Thyroid gland (tissue), 4 donors: ENCODE measurements around the gene GFRA1. TPM values are rescaled to one million over a fixed set of nuclear protein-coding genes. Genes with fewer than 3 reads are reported as not detected.

ENCODE experiments used
- DNase-seq, 2 donors: peaks; one replicate each; pipeline ENCODE4 v3.0.0-alpha.2; 2019
- H3K27ac ChIP-seq, 3 donors: fragments of 200-600 bp; sonication (generic); 1 replicate in 2 of 3; 2 replicates in 1 of 3; pipeline ENCODE4 v1.5.1; 2016 to 2019; ENCODE audit warnings: mild to moderate bottlenecking in 1 of 3, moderate library complexity in 1 of 3
- H3K27me3 ChIP-seq: fragments of 200-600 bp; sonication (generic); one replicate; pipeline ENCODE4 v1.5.1; 2019
- H3K36me3 ChIP-seq, 2 donors: fragments of 200-600 bp; sonication (generic); one replicate each; pipeline ENCODE4 v1.5.1; 2016 to 2019
- H3K4me1 ChIP-seq, 2 donors: fragments of 200-600 bp; sonication (generic); one replicate each; pipeline ENCODE4 v1.5.1; 2017 to 2019
- H3K4me3 ChIP-seq, 3 donors: fragments of 200-600 bp; sonication (generic); replicated peaks in 1 of 3; 1 replicate in 2 of 3; 2 replicates in 1 of 3; pipeline ENCODE4 v1.5.1; 2016; ENCODE audit warnings: mild to moderate bottlenecking in 1 of 3
- H3K9me3 ChIP-seq: fragments of 200-600 bp; sonication (generic); one replicate; pipeline ENCODE4 v1.5.1; 2017
- CTCF ChIP-seq, 6 experiments: fragments of 200-600 bp in 3 of 6; fragments of 450-650 bp in 3 of 6; sonication (generic) in 3 of 6; IDR thresholded peaks; one replicate each; pipeline ENCODE4 v1.5.1; 2016 to 2019; ENCODE audit warnings: antibody characterized with exemption in 6 of 6, mild to moderate bottlenecking in 2 of 6, inconsistent platforms in 1 of 6, moderate library complexity in 1 of 6
- POLR2A ChIP-seq, 2 donors: fragments of 450-650 bp; IDR thresholded peaks; one replicate each; pipeline ENCODE4 v1.6.1; 2017; ENCODE audit warnings: antibody characterized with exemption in 2 of 2, mild to moderate bottlenecking in 2 of 2, moderate library complexity in 1 of 2
- WGBS, 2 donors: methylation state at CpG; one replicate each; pipeline ENCODE4 v1.1.5; 2017; 5-methylcytosine and 5-hydroxymethylcytosine counted together
- intact Hi-C: fragments of 100-400 bp; cut with DNase I; formaldehyde crosslinking; loops from one replicate; pipeline ENCODE4 v1.15.1; 2023
- total RNA-seq, 4 donors: library from RNA; depleted of rRNA; stranded (reverse); fragments of >200 nt; gene quantifications; one replicate each; pipeline ENCODE4 v1.2.3, GENCODE V29; 2016

Gene GFRA1
- total RNA-seq, 4 donors from 2014 or later, result 4.4 to 18.0 (median 5.5) TPM

GRCh38 chr10:116106611-116107010 is 166.4 kb downstream of the GFRA1 start:
- Histone ChIP-seq H3K4me1 (no peaks in the 10 kb centered on the region), H3K9me3 (no peaks in the 10 kb centered on the region), H3K27ac (no peak overlapping the region), H3K27me3 (no peaks in the 10 kb centered on the region), H3K36me3 (no peaks in the 10 kb centered on the region), H3K4me3 (no peak overlapping the region)
- intact Hi-C loops, result no loop called here
- WGBS, 2 donors, result 93 to 98% methylated on average over 5 of the region's 5 CpGs
- TF ChIP-seq POLR2A (IDR thresholded peaks at IDR 0.05), result no peak
- TF ChIP-seq CTCF (IDR thresholded peaks at IDR 0.05), result no peak
- no peak for DNase-seq

- no peak overlapping the region for H3K4me3 ChIP-seq
- H3K9me3 ChIP-seq, result no peaks in the 10 kb centered on the region
- intact Hi-C loops, result no loop called here
- TF ChIP-seq POLR2A (IDR thresholded peaks at IDR 0.05) (no peak), CTCF (IDR thresholded peaks at IDR 0.05) (no peak)
- H3K27ac ChIP-seq, result no peak overlapping the region
- no peaks in the 10 kb centered on the region for H3K4me1 ChIP-seq
- no peaks in the 10 kb centered on the region for H3K36me3 ChIP-seq
- DNase-seq, result no peak
- no peaks in the 10 kb centered on the region for H3K27me3 ChIP-seq
- WGBS, 2 donors, result 71 to 74% methylated on average over 4 of the region's 4 CpGs
Observed at GRCh38 chr10:116105264-116105663, 167.7 kb downstream of the GFRA1 start.

GRCh38 chr10:116104210-116104932 is 168.6 kb downstream of the GFRA1 start:
- no peaks in the 10 kb centered on the region for H3K27me3 ChIP-seq
- H3K36me3 ChIP-seq, result no peaks in the 10 kb centered on the region
- TF ChIP-seq POLR2A (IDR thresholded peaks at IDR 0.05), result no peak
- TF ChIP-seq CTCF (IDR thresholded peaks at IDR 0.05), result no peak
- no peaks in the 10 kb centered on the region for H3K4me1 ChIP-seq
- H3K9me3 ChIP-seq, result no peaks in the 10 kb centered on the region
- no peak overlapping the region for H3K4me3 ChIP-seq
- DNase-seq, result no peak
- 86 to 93% methylated on average over 5 to 7 of the region's 7 CpGs for WGBS, 2 donors
- H3K27ac ChIP-seq, result no peak overlapping the region
- intact Hi-C loops, result no loop called here

GRCh38 chr10:116103668-116104067 is 169.3 kb downstream of the GFRA1 start:
- no peak overlapping the region for H3K27ac ChIP-seq
- H3K9me3 ChIP-seq, result no peaks in the 10 kb centered on the region
- no peaks in the 10 kb centered on the region for H3K36me3 ChIP-seq
- no peaks in the 10 kb centered on the region for H3K4me1 ChIP-seq
- intact Hi-C loops, result no loop called here
- 92 to 93% methylated on average over 4 of the region's 4 CpGs for WGBS, 2 donors
- no peak for DNase-seq
- H3K4me3 ChIP-seq, result no peak overlapping the region
- TF ChIP-seq CTCF (IDR thresholded peaks at IDR 0.05) (no peak), POLR2A (IDR thresholded peaks at IDR 0.05) (no peak)
- H3K27me3 ChIP-seq, result no peaks in the 10 kb centered on the region

GRCh38 chr10:116101616-116102315 is 171.2 kb downstream of the GFRA1 start:
- DNase-seq, result no peak
- no peak for TF ChIP-seq CTCF (IDR thresholded peaks at IDR 0.05)
- no peak for TF ChIP-seq POLR2A (IDR thresholded peaks at IDR 0.05)
- intact Hi-C loops, result no loop called here
- H3K27me3 ChIP-seq, result no peaks in the 10 kb centered on the region
- no peaks in the 10 kb centered on the region for H3K4me1 ChIP-seq
- no peak overlapping the region for H3K27ac ChIP-seq
- H3K36me3 ChIP-seq, result no peaks in the 10 kb centered on the region
- no peaks in the 10 kb centered on the region for H3K9me3 ChIP-seq
- no peak overlapping the region for H3K4me3 ChIP-seq
- WGBS, 2 donors, result 65 to 73% methylated on average over 5 of the region's 5 CpGs
